Smooth muscle cell (in vitro differentiated cells): Measurements from ENCODE around the gene DAND5. TPM values are rescaled to one million over a fixed set of nuclear protein-coding genes. Genes with fewer than 3 reads are reported as not detected.
"Not testable (repeated sequence)": the region's sequence is repeated elsewhere in the genome, so short reads cannot be mapped to it uniquely, and the experiment has no call there.

Experiments used
- DNase-seq: peaks from one replicate; lab custom pipeline; 2025; ENCODE audit not compliant: unreplicated experiment; lab: John Stamatoyannopoulos, UW
- H2AFZ ChIP-seq: fragments of 200-600 bp; sonication (generic); 2 replicates; pipeline ENCODE4 v1.6.0; 2016; ENCODE audit warnings: antibody characterized with exemption, low read depth, mild to moderate bottlenecking
- H3F3A ChIP-seq: fragments of 200-600 bp; sonication (generic); 2 replicates; pipeline ENCODE4 v1.6.0; 2017; ENCODE audit warnings: antibody characterized with exemption, low read depth
- H3K27ac ChIP-seq: fragments of 200-600 bp; sonication (generic); 2 replicates; pipeline ENCODE4 v1.5.1; 2016; ENCODE audit warnings: low read depth, mild to moderate bottlenecking
- H3K27me3 ChIP-seq: fragments of 200-600 bp; sonication (generic); 2 replicates; pipeline ENCODE4 v1.6.1; 2016; ENCODE audit warnings: low read depth, mild to moderate bottlenecking
- H3K36me3 ChIP-seq: fragments of 200-600 bp; sonication (generic); 2 replicates; pipeline ENCODE4 v1.5.1; 2016; ENCODE audit warnings: low read depth
- H3K4me1 ChIP-seq: fragments of 200-600 bp; sonication (generic); 2 replicates; pipeline ENCODE4 v1.5.1; 2016; ENCODE audit warnings: low read depth
- H3K4me2 ChIP-seq: fragments of 200-600 bp; sonication (generic); 2 replicates; pipeline ENCODE4 v1.6.0; 2016; ENCODE audit warnings: mild to moderate bottlenecking
- H3K4me3 ChIP-seq: fragments of 200-600 bp; sonication (generic); 2 replicates; pipeline ENCODE4 v1.5.1; 2016; ENCODE audit warnings: mild to moderate bottlenecking
- H3K79me2 ChIP-seq: fragments of 200-600 bp; sonication (generic); 2 replicates; pipeline ENCODE4 v1.6.0; 2016; ENCODE audit warnings: low read depth, mild to moderate bottlenecking
- H3K9ac ChIP-seq: fragments of 200-600 bp; sonication (generic); 2 replicates; pipeline ENCODE4 v1.6.0; 2016; ENCODE audit warnings: low read depth
- H3K9me3 ChIP-seq: fragments of 200-600 bp; sonication (generic); replicated peaks from 2 replicates; pipeline ENCODE4 v1.5.1; 2016; ENCODE audit warnings: low read depth
- H4K20me1 ChIP-seq: fragments of 200-600 bp; sonication (generic); 2 replicates; pipeline ENCODE4 v1.6.0; 2016; ENCODE audit warnings: low read depth
- CTCF ChIP-seq: fragments of 200-600 bp; sonication (generic); IDR thresholded peaks from 2 replicates; pipeline ENCODE4 v1.5.1; 2017; ENCODE audit warnings: borderline replicate concordance, mild to moderate bottlenecking, antibody characterized with exemption; ENCODE audit not compliant: insufficient read depth, poor library complexity, severe bottlenecking
- WGBS: methylation state at CpG from one replicate; pipeline ENCODE4 v1.1.7; 2016; ENCODE audit warnings: low lambda C conversion rate; 5-methylcytosine and 5-hydroxymethylcytosine counted together
- polyA plus RNA-seq: library from polyadenylated mRNA; unstranded; fragments of >200 nt; fragmentation: Nextera tagmentation; extraction: Ambion mirVana; gene quantifications from 2 replicates; pipeline ENCODE4 v1.2.1, GENCODE V29; 2016
- total RNA-seq: library from RNA; depleted of rRNA; stranded (reverse); fragments of >200 nt; gene quantifications from 2 replicates; pipeline ENCODE4 v1.2.3, GENCODE V29; 2014

DAND5 gene
- total and polyA plus RNA-seq, 2 experiments from 2014 or later: not detected

- Histone ChIP-seq H3K36me3 (no peaks in the 10 kb centered on the region), H3F3A (peaks cover 16% of the 10 kb centered on the region), H3K9me3 (no peaks in the 10 kb centered on the region), H2AFZ (peak within 1 kb of the TSS; percentile 95), H3K4me2 (peak within 1 kb of the TSS; percentile 86), H4K20me1 (peaks cover 10% of the 10 kb centered on the region), H3K79me2 (peaks cover 41% of the 10 kb centered on the region), H3K27me3 (no peaks in the 10 kb centered on the region), H3K27ac (peak within 1 kb of the TSS; percentile 74), H3K4me1 (peaks cover 7% of the 10 kb centered on the region), H3K9ac (peak within 1 kb of the TSS; percentile 93), H3K4me3 (peak within 1 kb of the TSS; percentile 83)
- DNase-seq: no peak
- no peak for TF ChIP-seq CTCF
- 2% methylated on average over 82 of the region's 84 CpGs for WGBS
Observed at GRCh38 chr19:12956446-12957388, 12.7 kb upstream of the DAND5 start, which contains the start of gene GADD45GIP1. Gene GADD45GIP1, minus strand, starts transcription at chr19:12957223. Its CDS starts 11 bp downstream, at chr19:12957212.

- Histone ChIP-seq H3K27ac (peak overlapping the region; percentile 74), H3K4me2 (peak overlapping the region; percentile 86), H3K4me3 (peak overlapping the region; percentile 83), H3K79me2 (peaks cover 41% of the 10 kb centered on the region), H4K20me1 (peaks cover 10% of the 10 kb centered on the region), H2AFZ (peak overlapping the region; percentile 95), H3K9ac (peak overlapping the region; percentile 93), H3F3A (peaks cover 14% of the 10 kb centered on the region)
- DNase-seq, H3K9me3 ChIP-seq, H3K27me3 ChIP-seq, H3K36me3 ChIP-seq, H3K4me1 ChIP-seq: not testable (repeated sequence)
- WGBS: 84% methylated on average over 31 of the region's 31 CpGs
Observed at GRCh38 chr19:12957389-12957952, 11.9 kb upstream of the DAND5 start.

- 79% methylated on average over 6 of the region's 6 CpGs for WGBS
Observed at GRCh38 chr19:12959481-12959880, 9.9 kb upstream of the DAND5 start.

More at GRCh38 chr19:12959481-12959880, 9.9 kb upstream of the DAND5 start:
- H3K4me1 ChIP-seq: peaks cover 7% of the 10 kb centered on the region
- H3F3A ChIP-seq: peaks cover 11% of the 10 kb centered on the region
- no peaks in the 10 kb centered on the region for H3K27me3 ChIP-seq
- peaks cover 34% of the 10 kb centered on the region for H3K79me2 ChIP-seq
- H3K27ac ChIP-seq: no peak overlapping the region
- no peak overlapping the region for H2AFZ ChIP-seq
- no peaks in the 10 kb centered on the region for H3K36me3 ChIP-seq
- no peak overlapping the region for H3K9ac ChIP-seq
- no peak for TF ChIP-seq CTCF
- no peak overlapping the region for H3K4me2 ChIP-seq
- H3K4me3 ChIP-seq: no peak overlapping the region
- H4K20me1 ChIP-seq: peaks cover 5% of the 10 kb centered on the region
- DNase-seq: no peak
- no peaks in the 10 kb centered on the region for H3K9me3 ChIP-seq
